ENCODE data around the gene CNST. TPM values are rescaled to one million over a fixed set of nuclear protein-coding genes. Genes with fewer than 3 reads are reported as not detected.
A peak's percentile ranks its signal among the peaks of the same experiment; 100 is the strongest.
"Not testable (repeated sequence)": the region's sequence is repeated elsewhere in the genome, so short reads cannot be mapped to it uniquely, and the experiment has no call there.

CNST gene
- total RNA-seq, 1 donor from 2014 or later: 8.3 TPM

GRCh38 chr1:246602194-246602593 is 35.9 kb downstream of the CNST start:
- H3K4me3 ChIP-seq (ENCODE audit: low read depth, low read length): no peak overlapping the region
- no peak for DNase-seq (ENCODE audit: low read depth)
- no peak for TF ChIP-seq CTCF (conservative IDR thresholded peaks at IDR 0.05; ENCODE audit: low read depth, low read length)

GRCh38 chr1:246605231-246605630 is 39.0 kb downstream of the CNST start:
- not testable (repeated sequence) for H3K4me3 ChIP-seq (ENCODE audit: low read depth, low read length); DNase-seq (ENCODE audit: low read depth)

GRCh38 chr1:246607462-246607861 is 41.2 kb downstream of the CNST start:
- TF ChIP-seq CTCF (conservative IDR thresholded peaks at IDR 0.05; ENCODE audit: low read depth, low read length): no peak
- DNase-seq (ENCODE audit: low read depth): no peak
- no peak overlapping the region for H3K4me3 ChIP-seq (ENCODE audit: low read depth, low read length)

- no peak overlapping the region for H3K4me3 ChIP-seq (ENCODE audit: low read depth, low read length)
- peak; percentile 38 for TF ChIP-seq CTCF (conservative IDR thresholded peaks at IDR 0.05; ENCODE audit: low read depth, low read length)
- peak; percentile 89 for DNase-seq (ENCODE audit: low read depth)
Measured at GRCh38 chr1:246608616-246609376, 42.5 kb downstream of the CNST start.

GRCh38 chr1:246609632-246610031 is 43.4 kb downstream of the CNST start:
- H3K4me3 ChIP-seq (ENCODE audit: low read depth, low read length): no peak overlapping the region
- no peak for DNase-seq (ENCODE audit: low read depth)
- no peak for TF ChIP-seq CTCF (conservative IDR thresholded peaks at IDR 0.05; ENCODE audit: low read depth, low read length)

- no peak for DNase-seq (ENCODE audit: low read depth)
- H3K4me3 ChIP-seq (ENCODE audit: low read depth, low read length): no peak overlapping the region
- no peak for TF ChIP-seq CTCF (conservative IDR thresholded peaks at IDR 0.05; ENCODE audit: low read depth, low read length)
Measured at GRCh38 chr1:246613096-246613758, 47.0 kb downstream of the CNST start.

GRCh38 chr1:246617156-246617555 is 50.9 kb downstream of the CNST start:
- no peak overlapping the region for H3K4me3 ChIP-seq (ENCODE audit: low read depth, low read length)
- no peak for TF ChIP-seq CTCF (conservative IDR thresholded peaks at IDR 0.05; ENCODE audit: low read depth, low read length)
- no peak for DNase-seq (ENCODE audit: low read depth)
